Prostate gland (tissue), 2 donors: Measurements from ENCODE around the gene STXBP5L. TPM values are rescaled to one million over a fixed set of nuclear protein-coding genes. Genes with fewer than 3 reads are reported as not detected.
"Not testable (repeated sequence)": the region's sequence is repeated elsewhere in the genome, so short reads cannot be mapped to it uniquely, and the experiment has no call there.

Experiments used
- DNase-seq: peaks from one replicate; pipeline ENCODE4 v3.0.0-alpha.2; 2019; ENCODE audit warnings: low spot score
- H3K27ac ChIP-seq, 2 donors: fragments of 200-600 bp; sonication (generic); 2 replicates each; pipeline ENCODE4 v1.5.1; 2017 to 2019
- H3K27me3 ChIP-seq: fragments of 200-600 bp; sonication (generic); replicated peaks from 2 replicates; pipeline ENCODE4 v1.5.1; 2019; ENCODE audit not compliant: insufficient read depth
- H3K36me3 ChIP-seq, 2 donors: fragments of 200-600 bp; sonication (generic); 1 replicate in 1 of 2; 2 replicates in 1 of 2; pipeline versions ENCODE4 v1.5.1 to v1.8.1; 2017 to 2019
- H3K4me1 ChIP-seq: fragments of 200-600 bp; sonication (generic); replicated peaks from 2 replicates; pipeline ENCODE4 v1.5.1; 2019
- H3K4me3 ChIP-seq, 2 donors: fragments of 200-600 bp; sonication (generic); 2 replicates each; pipeline ENCODE4 v1.5.1; 2017 to 2019
- H3K9me3 ChIP-seq: fragments of 200-600 bp; sonication (generic); 2 replicates; pipeline ENCODE4 v1.5.1; 2017
- CTCF ChIP-seq, 4 experiments: fragments of 200-600 bp in 2 of 4; fragments of 450-650 bp in 2 of 4; sonication (generic) in 2 of 4; IDR thresholded peaks; 1 replicate in 3 of 4; 2 replicates in 1 of 4; pipeline ENCODE4 v1.5.1; 2016 to 2019; ENCODE audit warnings: antibody characterized with exemption in 4 of 4, mild to moderate bottlenecking in 2 of 4, moderate library complexity in 2 of 4
- POLR2A ChIP-seq: fragments of 450-650 bp; IDR thresholded peaks from one replicate; pipeline ENCODE4 v1.6.1; 2016; ENCODE audit warnings: antibody characterized with exemption, mild to moderate bottlenecking
- POLR2AphosphoS5 ChIP-seq: sonication (generic); formaldehyde crosslinking; IDR thresholded peaks from one replicate; pipeline ENCODE4 v1.6.1; 2017; ENCODE audit warnings: antibody characterized with exemption
- WGBS: methylation state at CpG from one replicate; pipeline ENCODE4 v1.1.5; 2018; 5-methylcytosine and 5-hydroxymethylcytosine counted together
- intact Hi-C: fragments of 100-400 bp; cut with DNase I; formaldehyde crosslinking; loops from one replicate; pipeline ENCODE4 v1.14.2; 2022
- total RNA-seq, 2 donors: library from RNA; depleted of rRNA; stranded (reverse); fragments of >200 nt; gene quantifications; one replicate each; pipeline ENCODE4 v1.1.0, GENCODE V29; 2016

Gene STXBP5L
- total RNA-seq, 2 donors from 2014 or later = 2.6 to 4.8 TPM

GRCh38 chr3:121295452-121295851, 387.4 kb downstream of the STXBP5L start:
- Histone ChIP-seq H3K27ac (no peak overlapping the region), H3K36me3 (no peaks in the 10 kb centered on the region), H3K4me1 (no peaks in the 10 kb centered on the region), H3K27me3 (no peaks in the 10 kb centered on the region), H3K9me3 (peaks cover 4% of the 10 kb centered on the region), H3K4me3 (no peak overlapping the region)
- WGBS = 58% methylated on average over 3 of the region's 3 CpGs
- DNase-seq = no peak
- no peak for TF ChIP-seq CTCF (IDR thresholded peaks at IDR 0.05)
- TF ChIP-seq POLR2A = no peak
- TF ChIP-seq POLR2AphosphoS5 = no peak
- intact Hi-C loops = no loop called here

- peaks cover 4% of the 10 kb centered on the region for H3K9me3 ChIP-seq
- no peak overlapping the region for H3K27ac ChIP-seq
- H3K36me3 ChIP-seq = no peaks in the 10 kb centered on the region
- intact Hi-C loops = no loop called here
- TF ChIP-seq POLR2A (no peak), CTCF (IDR thresholded peaks at IDR 0.05) (no peak), POLR2AphosphoS5 (no peak)
- DNase-seq = no peak
- no peaks in the 10 kb centered on the region for H3K4me1 ChIP-seq
- no peak overlapping the region for H3K4me3 ChIP-seq
- no peaks in the 10 kb centered on the region for H3K27me3 ChIP-seq
These were observed 388.0 kb downstream of the STXBP5L start for GRCh38 chr3:121295979-121296378.

GRCh38 chr3:121324320-121324719, 416.3 kb downstream of the STXBP5L start:
- intact Hi-C loops = no loop called here
- H3K4me1 ChIP-seq = no peaks in the 10 kb centered on the region
- DNase-seq = no peak
- H3K9me3 ChIP-seq = no peaks in the 10 kb centered on the region
- no peak overlapping the region for H3K4me3 ChIP-seq
- TF ChIP-seq POLR2AphosphoS5 (no peak), CTCF (IDR thresholded peaks at IDR 0.05) (no peak), POLR2A (no peak)
- H3K27ac ChIP-seq = no peak overlapping the region
- no peaks in the 10 kb centered on the region for H3K36me3 ChIP-seq
- no peaks in the 10 kb centered on the region for H3K27me3 ChIP-seq

GRCh38 chr3:121330118-121330517, 422.1 kb downstream of the STXBP5L start:
- Histone ChIP-seq H3K27ac (no peak overlapping the region), H3K4me3 (no peak overlapping the region), H3K4me1 (no peaks in the 10 kb centered on the region), H3K36me3 (no peaks in the 10 kb centered on the region), H3K9me3 (no peaks in the 10 kb centered on the region), H3K27me3 (no peaks in the 10 kb centered on the region)
- WGBS = 100% methylated on average over 1 of the region's 1 CpG
- DNase-seq = no peak
- TF ChIP-seq POLR2A = no peak
- intact Hi-C loops = no loop called here

- intact Hi-C loops = no loop called here
- Histone ChIP-seq H3K27me3 (no peaks in the 10 kb centered on the region), H3K9me3 (no peaks in the 10 kb centered on the region), H3K36me3 (no peaks in the 10 kb centered on the region), H3K4me3 (no peak overlapping the region), H3K27ac (no peak overlapping the region), H3K4me1 (no peaks in the 10 kb centered on the region)
- WGBS = 98% methylated on average over 4 of the region's 4 CpGs
- DNase-seq = no peak
- no peak for TF ChIP-seq POLR2A
- no peak for TF ChIP-seq CTCF (IDR thresholded peaks at IDR 0.05)
- no peak for TF ChIP-seq POLR2AphosphoS5
These were observed 422.6 kb downstream of the STXBP5L start for GRCh38 chr3:121330634-121331033.

GRCh38 chr3:121355960-121356359, 448.0 kb downstream of the STXBP5L start:
- H3K36me3 ChIP-seq, H3K27me3 ChIP-seq, H3K4me1 ChIP-seq, H3K4me3 ChIP-seq, H3K27ac ChIP-seq, intact Hi-C loops, DNase-seq, H3K9me3 ChIP-seq: not testable (repeated sequence)
- 96% methylated on average over 5 of the region's 5 CpGs for WGBS
